Thoracic aorta (tissue), 2 donors: ENCODE results near the gene INPP4B. TPM values are rescaled to one million over a fixed set of nuclear protein-coding genes. Genes with fewer than 3 reads are reported as not detected.

Experiments used
- ATAC-seq: fragments of 150-250 bp; one replicate; pipeline ENCODE4 v1.8.0; 2017; ENCODE audit warnings: low read depth; ENCODE audit not compliant: insufficient number of reproducible peaks, low FRiP score
- DNase-seq: peaks from one replicate; pipeline ENCODE4 v3.0.0-alpha.2; 2020; ENCODE audit warnings: low spot score
- H3K27ac ChIP-seq, 2 donors: fragments of 200-600 bp; sonication (generic); 1 replicate in 1 of 2; 2 replicates in 1 of 2; pipeline ENCODE4 v1.5.1; 2016; ENCODE audit warnings: mild to moderate bottlenecking in 2 of 2, moderate library complexity in 2 of 2
- H3K27me3 ChIP-seq: fragments of 200-600 bp; sonication (generic); replicated peaks from 2 replicates; pipeline ENCODE4 v1.6.0; 2016; ENCODE audit warnings: mild to moderate bottlenecking; ENCODE audit not compliant: insufficient read depth
- H3K36me3 ChIP-seq: fragments of 200-600 bp; sonication (generic); one replicate; pipeline ENCODE4 v1.5.1; 2016
- H3K4me1 ChIP-seq, 2 donors: fragments of 200-600 bp; sonication (generic); 1 replicate in 1 of 2; 2 replicates in 1 of 2; pipeline versions ENCODE4 v1.5.1 to v1.6.0; 2016; ENCODE audit warnings: low read depth in 2 of 2, mild to moderate bottlenecking in 1 of 2; ENCODE audit not compliant: control insufficient read depth in 1 of 2
- H3K4me3 ChIP-seq: fragments of 200-600 bp; sonication (generic); 2 replicates; pipeline ENCODE4 v1.5.1; 2016; ENCODE audit warnings: mild to moderate bottlenecking
- H3K9me3 ChIP-seq: fragments of 200-600 bp; sonication (generic); 2 replicates; pipeline ENCODE4 v1.5.1; 2016
- total RNA-seq, 2 donors: library from RNA; depleted of rRNA; stranded (reverse); fragments of >200 nt; gene quantifications; one replicate each; pipeline versions ENCODE4 v1.1.0 to v1.2.3, GENCODE V29; 2016
- TF ChIP-seq, protein P1 (sequence below): fragments of 200-600 bp; sonication (generic); IDR thresholded peaks from one replicate; pipeline ENCODE4 v1.5.1; 2019; ENCODE audit warnings: antibody characterized with exemption

Gene INPP4B
- total RNA-seq, 2 donors from 2014 or later = 21.1 to 30.4 TPM

DNA sequence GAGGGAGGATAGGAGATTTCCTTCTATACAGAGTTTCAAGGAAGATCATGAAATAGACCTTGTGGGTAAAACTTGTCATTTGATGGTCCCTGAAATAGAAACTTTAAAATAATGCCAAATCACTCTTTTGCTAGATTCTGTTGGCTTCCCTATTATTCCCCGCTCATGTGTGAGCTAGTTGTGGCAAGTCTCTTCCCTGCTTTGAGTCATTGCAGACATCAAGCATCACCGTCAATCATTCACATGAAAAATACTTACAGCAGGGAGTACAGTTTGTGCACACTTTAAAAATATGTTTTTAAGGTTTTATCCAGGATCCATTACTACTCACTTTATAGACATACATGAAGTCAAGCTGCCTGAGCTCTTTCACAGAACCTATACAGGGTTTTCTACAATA, 35.2 kb upstream of the INPP4B start:
- Histone ChIP-seq H3K4me3 (no peak overlapping the region), H3K36me3 (no peaks in the 10 kb centered on the region), H3K9me3 (no peaks in the 10 kb centered on the region), H3K4me1 (no peaks in the 10 kb centered on the region), H3K27me3 (no peaks in the 10 kb centered on the region), H3K27ac (no peak overlapping the region)
- TF ChIP-seq, protein P1, sequence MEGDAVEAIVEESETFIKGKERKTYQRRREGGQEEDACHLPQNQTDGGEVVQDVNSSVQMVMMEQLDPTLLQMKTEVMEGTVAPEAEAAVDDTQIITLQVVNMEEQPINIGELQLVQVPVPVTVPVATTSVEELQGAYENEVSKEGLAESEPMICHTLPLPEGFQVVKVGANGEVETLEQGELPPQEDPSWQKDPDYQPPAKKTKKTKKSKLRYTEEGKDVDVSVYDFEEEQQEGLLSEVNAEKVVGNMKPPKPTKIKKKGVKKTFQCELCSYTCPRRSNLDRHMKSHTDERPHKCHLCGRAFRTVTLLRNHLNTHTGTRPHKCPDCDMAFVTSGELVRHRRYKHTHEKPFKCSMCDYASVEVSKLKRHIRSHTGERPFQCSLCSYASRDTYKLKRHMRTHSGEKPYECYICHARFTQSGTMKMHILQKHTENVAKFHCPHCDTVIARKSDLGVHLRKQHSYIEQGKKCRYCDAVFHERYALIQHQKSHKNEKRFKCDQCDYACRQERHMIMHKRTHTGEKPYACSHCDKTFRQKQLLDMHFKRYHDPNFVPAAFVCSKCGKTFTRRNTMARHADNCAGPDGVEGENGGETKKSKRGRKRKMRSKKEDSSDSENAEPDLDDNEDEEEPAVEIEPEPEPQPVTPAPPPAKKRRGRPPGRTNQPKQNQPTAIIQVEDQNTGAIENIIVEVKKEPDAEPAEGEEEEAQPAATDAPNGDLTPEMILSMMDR = no peak
- DNase-seq (no peak), ATAC-seq (no peak)

DNA sequence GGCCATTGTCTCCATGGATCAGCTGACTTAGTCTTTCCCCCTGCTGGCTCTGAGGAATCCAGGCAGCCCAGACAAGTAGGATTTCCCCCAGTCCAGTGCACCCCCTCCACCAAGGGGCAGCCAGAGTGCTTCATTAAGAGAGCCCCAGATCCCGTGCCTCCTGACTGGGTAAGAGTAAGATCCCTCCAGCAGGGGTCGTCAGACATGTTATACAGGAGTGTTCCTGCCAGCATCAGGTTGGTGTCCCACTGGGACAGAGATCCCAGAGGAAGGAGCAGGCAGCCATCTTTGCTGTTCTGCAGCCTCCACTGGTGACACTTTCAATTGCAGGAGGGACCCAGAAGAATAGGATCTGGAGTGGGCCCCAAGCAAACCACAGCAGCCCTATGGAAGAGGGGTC, 29.0 kb upstream of the INPP4B start:
- Histone ChIP-seq H3K4me1 (no peaks in the 10 kb centered on the region), H3K4me3 (no peak overlapping the region), H3K9me3 (no peaks in the 10 kb centered on the region), H3K27me3 (no peaks in the 10 kb centered on the region), H3K36me3 (no peaks in the 10 kb centered on the region), H3K27ac (no peak overlapping the region)
- ATAC-seq (no peak), DNase-seq (no peak)
- TF ChIP-seq, protein P1 = no peak

DNA sequence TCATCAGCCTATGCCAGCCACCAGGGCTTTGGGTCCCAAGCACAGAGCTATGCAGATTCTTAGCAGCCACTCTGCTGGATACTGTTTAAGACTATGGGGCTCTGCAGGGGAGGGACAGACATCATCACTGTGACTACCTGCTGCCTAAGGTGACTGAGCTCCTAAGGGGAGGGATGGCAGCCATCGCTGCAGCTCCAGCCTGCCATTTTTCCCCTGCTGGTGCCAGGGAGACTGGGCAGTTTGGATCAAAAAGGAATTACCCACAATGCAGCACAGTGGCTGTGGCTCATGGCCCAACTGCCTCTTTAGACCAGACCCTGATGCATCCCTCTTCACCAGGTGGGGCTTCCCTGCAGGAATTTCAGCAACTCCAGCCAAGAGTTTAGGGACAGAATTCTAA, 28.6 kb upstream of the INPP4B start:
- H3K4me3 ChIP-seq = no peak overlapping the region
- TF ChIP-seq, protein P1 = no peak
- no peak for DNase-seq
- H3K27ac ChIP-seq = no peak overlapping the region
- no peaks in the 10 kb centered on the region for H3K36me3 ChIP-seq
- ATAC-seq = no peak
- H3K4me1 ChIP-seq = no peaks in the 10 kb centered on the region
- no peaks in the 10 kb centered on the region for H3K27me3 ChIP-seq
- no peaks in the 10 kb centered on the region for H3K9me3 ChIP-seq

DNA sequence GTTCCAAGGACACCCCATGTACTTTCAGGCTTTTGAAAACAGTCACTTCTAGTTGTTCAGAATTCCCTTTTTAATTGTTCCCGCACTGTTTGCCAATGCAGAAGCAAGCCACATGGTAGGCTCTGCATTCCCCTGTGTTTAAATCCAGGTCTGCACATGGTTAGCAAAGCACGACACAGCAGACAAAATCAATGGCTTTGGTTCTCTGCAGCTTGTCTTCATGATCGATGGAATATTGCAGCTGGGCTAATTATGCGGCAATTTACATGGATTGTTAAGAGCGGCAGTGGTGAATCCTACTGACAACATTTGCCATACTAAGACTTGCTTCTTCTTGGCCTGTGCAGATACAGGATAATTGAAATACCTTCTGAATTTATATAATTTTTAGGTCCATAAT, 20.6 kb upstream of the INPP4B start:
- ATAC-seq (no peak), DNase-seq (no peak)
- no peaks in the 10 kb centered on the region for H3K36me3 ChIP-seq
- no peaks in the 10 kb centered on the region for H3K4me1 ChIP-seq
- no peaks in the 10 kb centered on the region for H3K27me3 ChIP-seq
- no peak overlapping the region for H3K4me3 ChIP-seq
- no peak overlapping the region for H3K27ac ChIP-seq
- TF ChIP-seq, protein P1 = no peak
- no peaks in the 10 kb centered on the region for H3K9me3 ChIP-seq

DNA sequence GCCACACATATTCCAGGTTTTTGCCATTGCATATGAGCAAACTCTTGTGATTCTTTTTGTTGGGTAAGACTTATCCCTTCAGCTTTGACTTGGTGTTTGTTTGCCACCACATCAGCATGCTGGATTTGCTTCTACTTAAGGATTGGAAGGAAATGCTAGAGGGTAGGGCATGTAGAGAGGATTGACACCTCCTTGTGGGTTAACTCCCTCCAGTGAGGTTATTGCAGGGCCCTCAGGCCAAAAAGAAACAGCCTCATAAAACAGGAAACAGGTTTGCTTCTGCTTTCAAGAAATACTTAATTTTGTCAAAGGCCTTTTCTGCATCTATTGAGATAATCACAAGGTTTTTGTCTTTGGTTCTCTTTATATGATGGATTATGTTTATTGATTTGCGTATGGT, 15.2 kb upstream of the INPP4B start:
- H3K9me3 ChIP-seq = no peaks in the 10 kb centered on the region
- no peak for DNase-seq
- TF ChIP-seq, protein P1 = no peak
- ATAC-seq = no peak
- H3K27me3 ChIP-seq = no peaks in the 10 kb centered on the region
- no peaks in the 10 kb centered on the region for H3K36me3 ChIP-seq
- H3K4me1 ChIP-seq = no peaks in the 10 kb centered on the region
- no peak overlapping the region for H3K27ac ChIP-seq
- H3K4me3 ChIP-seq = no peak overlapping the region
